CD4-positive, alpha-beta T cell (primary cell): ENCODE results near the gene KLC4. TPM values are rescaled to one million over a fixed set of nuclear protein-coding genes. Genes with fewer than 3 reads are reported as not detected.

Source experiments
- ATAC-seq: fragments of 200-7000 bp; cut with Tn5 transposase; one replicate; pipeline ENCODE4 v1.10.0; 2022; ENCODE audit warnings: mild to moderate bottlenecking; ENCODE audit not compliant: poor library complexity
- CTCF ChIA-PET: fragments of 350-600 bp; sonication (Branson Sonifier 250); formaldehyde crosslinking; loops from one replicate; lab custom pipeline; 2021; ENCODE audit warnings: antibody characterized with exemption, inconsistent platforms; lab: Charles Lee
- POLR2A ChIA-PET: fragments of 350-600 bp; sonication (Branson Sonifier 250); formaldehyde crosslinking; loops from one replicate; lab custom pipeline; 2021; ENCODE audit warnings: antibody characterized with exemption, inconsistent platforms; lab: Charles Lee
- DNase-seq, 14 experiments: peaks; one replicate each; pipeline ENCODE4 v3.0.0-alpha.2; 2013 to 2020; ENCODE audit warnings: mixed read lengths in 2 of 14
- H3K27ac ChIP-seq, 2 donors: one replicate each; pipeline versions ENCODE4 v1.5.1 to v1.7.0; 2013; ENCODE audit warnings: low read length in 2 of 2, low read depth in 1 of 2, mild to moderate bottlenecking in 1 of 2
- H3K27me3 ChIP-seq, 2 experiments: 1 replicate in 1 of 2; 2 replicates in 1 of 2; pipeline versions ENCODE4 v1.6.1 to v1.7.0; 2013; ENCODE audit warnings: low read length in 2 of 2, control low read depth in 1 of 2, mild to moderate bottlenecking in 1 of 2, moderate library complexity in 1 of 2; ENCODE audit not compliant: insufficient read depth in 2 of 2, control insufficient read depth in 1 of 2
- H3K36me3 ChIP-seq: one replicate; pipeline ENCODE4 v1.6.1; 2013; ENCODE audit warnings: low read length, control low read depth; ENCODE audit not compliant: insufficient read depth
- H3K4me1 ChIP-seq: one replicate; pipeline ENCODE4 v1.6.1; 2013; ENCODE audit warnings: low read length, control low read depth; ENCODE audit not compliant: insufficient read depth
- H3K4me3 ChIP-seq: one replicate; pipeline ENCODE4 v1.5.1; 2013; ENCODE audit warnings: mild to moderate bottlenecking, low read length, moderate library complexity
- H3K9me3 ChIP-seq, 2 experiments: 1 replicate in 1 of 2; 2 replicates in 1 of 2; pipeline versions ENCODE4 v1.6.1 to v1.7.0; 2013; ENCODE audit warnings: low read length in 2 of 2, mild to moderate bottlenecking in 2 of 2, control low read depth in 1 of 2, moderate library complexity in 1 of 2; ENCODE audit not compliant: control insufficient read depth in 1 of 2, insufficient read depth in 1 of 2
- H3K27ac Mint-ChIP-seq: one replicate; pipeline ENCODE4 v1.8.0; 2020; ENCODE audit warnings: mixed read lengths
- H3K27me3 Mint-ChIP-seq: one replicate; pipeline ENCODE4 v1.8.0; 2021; ENCODE audit warnings: mixed read lengths
- H3K36me3 Mint-ChIP-seq: one replicate; pipeline ENCODE4 v1.8.0; 2021; ENCODE audit warnings: low read depth, mixed read lengths
- H3K4me1 Mint-ChIP-seq: one replicate; pipeline ENCODE4 v1.8.0; 2021; ENCODE audit warnings: low read depth, mixed read lengths
- H3K4me3 Mint-ChIP-seq: one replicate; pipeline ENCODE4 v1.8.0; 2020; ENCODE audit warnings: mild to moderate bottlenecking, mixed read lengths
- H3K9me3 Mint-ChIP-seq: one replicate; pipeline ENCODE4 v1.8.0; 2020; ENCODE audit warnings: mixed read lengths
- intact Hi-C, 2 experiments: fragments of 100-400 bp; cut with DNase I in 1 of 2; cut with micrococcal nuclease in 1 of 2; formaldehyde crosslinking; loops; one replicate each; pipeline versions ENCODE4 v1.15.1 to v1.9.0; 2023 to 2025; cut with DNase I, micrococcal nuclease
- total RNA-seq, 174 experiments: library from RNA in 2 of 174; stranded (reverse) in 2 of 174; gene quantifications; one replicate each; pipeline ENCODE4 v1.2.3 and lab custom pipeline; 2021 to 2026
- TF ChIP-seq, protein P1 (sequence below): fragments of 200-600 bp; IDR thresholded peaks from one replicate; pipeline ENCODE4 v1.8.0; 2022; ENCODE audit warnings: antibody characterized with exemption, mild to moderate bottlenecking

The KLC4 gene
- total RNA-seq, 2 experiments from 2014 or later, result 39.6 to 40.8 TPM

DNA sequence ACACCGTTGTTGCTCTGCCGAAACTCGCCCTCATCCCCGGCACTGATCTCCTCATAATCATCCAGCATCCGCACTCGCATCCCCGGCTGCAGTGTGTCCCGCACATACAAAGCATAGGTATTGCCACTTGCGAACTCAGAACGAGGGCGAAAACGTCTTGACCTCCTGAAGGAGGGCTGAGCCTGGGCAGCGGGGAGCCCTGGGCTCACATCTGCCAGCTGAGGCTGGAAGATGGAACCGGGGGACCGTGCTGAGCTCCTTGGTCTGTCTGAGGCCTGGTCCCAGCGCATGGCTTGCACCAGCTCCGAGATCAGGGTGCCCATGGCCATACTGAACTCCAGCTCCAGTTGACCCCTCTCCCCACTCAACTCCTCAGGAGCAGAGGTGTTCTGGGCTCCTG, 8.4 kb upstream of the KLC4 start:
- no peaks in the 10 kb centered on the region for H3K9me3 Mint-ChIP-seq
- DNase-seq (no peak), ATAC-seq (no peak)
- no peak overlapping the region for H3K4me3 ChIP-seq
- H3K27me3 ChIP-seq, result no peaks in the 10 kb centered on the region
- TF ChIP-seq, protein P1, sequence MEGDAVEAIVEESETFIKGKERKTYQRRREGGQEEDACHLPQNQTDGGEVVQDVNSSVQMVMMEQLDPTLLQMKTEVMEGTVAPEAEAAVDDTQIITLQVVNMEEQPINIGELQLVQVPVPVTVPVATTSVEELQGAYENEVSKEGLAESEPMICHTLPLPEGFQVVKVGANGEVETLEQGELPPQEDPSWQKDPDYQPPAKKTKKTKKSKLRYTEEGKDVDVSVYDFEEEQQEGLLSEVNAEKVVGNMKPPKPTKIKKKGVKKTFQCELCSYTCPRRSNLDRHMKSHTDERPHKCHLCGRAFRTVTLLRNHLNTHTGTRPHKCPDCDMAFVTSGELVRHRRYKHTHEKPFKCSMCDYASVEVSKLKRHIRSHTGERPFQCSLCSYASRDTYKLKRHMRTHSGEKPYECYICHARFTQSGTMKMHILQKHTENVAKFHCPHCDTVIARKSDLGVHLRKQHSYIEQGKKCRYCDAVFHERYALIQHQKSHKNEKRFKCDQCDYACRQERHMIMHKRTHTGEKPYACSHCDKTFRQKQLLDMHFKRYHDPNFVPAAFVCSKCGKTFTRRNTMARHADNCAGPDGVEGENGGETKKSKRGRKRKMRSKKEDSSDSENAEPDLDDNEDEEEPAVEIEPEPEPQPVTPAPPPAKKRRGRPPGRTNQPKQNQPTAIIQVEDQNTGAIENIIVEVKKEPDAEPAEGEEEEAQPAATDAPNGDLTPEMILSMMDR, result no peak
- H3K27me3 Mint-ChIP-seq, result no peaks in the 10 kb centered on the region
- H3K4me3 Mint-ChIP-seq, result peak overlapping the region; percentile 65
- H3K36me3 Mint-ChIP-seq, result peaks cover 69% of the 10 kb centered on the region
- H3K4me1 ChIP-seq, result peaks cover 36% of the 10 kb centered on the region
- peaks cover 40% of the 10 kb centered on the region for H3K36me3 ChIP-seq
- H3K27ac Mint-ChIP-seq, result peak overlapping the region; percentile 37
- H3K4me1 Mint-ChIP-seq, result peaks cover 44% of the 10 kb centered on the region
- CTCF ChIA-PET, result no interaction called here
- POLR2A ChIA-PET, result interaction anchor here (0.5 to 0.6 kb wide), 3 partner anchors 8 to 28 kb away, joined by 3 read pairs; partner anchors contain the start of genes KLC4 and MRPL2
- intact Hi-C loops, result loop anchor here (5.0 to 10.0 kb wide), 3 partner anchors 74 to 1156 kb away; partner anchors contain the start of genes PEX6 (in 2 of the 2), GTPBP2 (in 1 of the 2) and USP49 (in 1 of the 2)
- H3K9me3 ChIP-seq, result no peaks in the 10 kb centered on the region
- no peak overlapping the region for H3K27ac ChIP-seq

GRCh38 chr6:43052225-43052841, 7.1 kb upstream of the KLC4 start:
- H3K9me3 Mint-ChIP-seq, result no peaks in the 10 kb centered on the region

GRCh38 chr6:43052842-43053544, 6.4 kb upstream of the KLC4 start:
- Histone ChIP-seq H3K36me3 (peaks cover 41% of the 10 kb centered on the region), H3K4me1 (peaks cover 38% of the 10 kb centered on the region), H3K27me3 (no peaks in the 10 kb centered on the region), H3K9me3 (no peaks in the 10 kb centered on the region), H3K4me3 (peak overlapping the region; percentile 93), H3K27ac (peak overlapping the region; percentile 76 to 84)
- H3K4me1 Mint-ChIP-seq, result peaks cover 52% of the 10 kb centered on the region
- peaks cover 60% of the 10 kb centered on the region for H3K36me3 Mint-ChIP-seq
- H3K27ac Mint-ChIP-seq, result peak overlapping the region; percentile 96
- no peaks in the 10 kb centered on the region for H3K27me3 Mint-ChIP-seq
- no peaks in the 10 kb centered on the region for H3K9me3 Mint-ChIP-seq
- POLR2A ChIA-PET, result interaction anchor here (1.0 to 3.2 kb wide), 17 partner anchors 12 to 1266 kb away, joined by 3 to 50 read pairs (median 5); partner anchors contain the start of genes CNPY3, CUL9, KLHDC3 and MEA1
- DNase-seq, result peak in 7 of 14 experiments; percentile 7 to 42 (median 18)
- CTCF ChIA-PET, result interaction anchor here (0.6 to 1.5 kb wide), 5 partner anchors 32 to 152 kb away, joined by 3 to 7 read pairs (median 4); partner anchors contain the start of gene RRP36
- intact Hi-C loops, result loop anchor here (2.0 to 10.0 kb wide), 4 partner anchors 76 to 1158 kb away; partner anchors contain the start of genes PEX6 (in 2 of the 2), CNPY3 (in 1 of the 2), GTPBP2 (in 1 of the 2) and USP49 (in 1 of the 2)
- peak overlapping the region; percentile 98 for H3K4me3 Mint-ChIP-seq
- peak; percentile 14 for ATAC-seq
- TF ChIP-seq, protein P1, result no peak

More at GRCh38 chr6:43052225-43052841, 7.1 kb upstream of the KLC4 start:
- intact Hi-C loops, result loop anchor here (2.0 to 10.0 kb wide), 4 partner anchors 75 to 1158 kb away; partner anchors contain the start of genes PEX6 (in 2 of the 2), CNPY3 (in 1 of the 2), GTPBP2 (in 1 of the 2) and USP49 (in 1 of the 2)
- peak overlapping the region in 1 of 2 donors; percentile 76 for H3K27ac ChIP-seq
- peak overlapping the region; percentile 98 for H3K4me3 Mint-ChIP-seq
- peaks cover 39% of the 10 kb centered on the region for H3K36me3 ChIP-seq
- H3K27me3 ChIP-seq, result no peaks in the 10 kb centered on the region
- ATAC-seq (no peak), DNase-seq (no peak)
- TF ChIP-seq, protein P1, result no peak
- CTCF ChIA-PET, result no interaction called here
- peaks cover 36% of the 10 kb centered on the region for H3K4me1 ChIP-seq
- no peaks in the 10 kb centered on the region for H3K27me3 Mint-ChIP-seq
- H3K27ac Mint-ChIP-seq, result peak overlapping the region; percentile 96
- peaks cover 48% of the 10 kb centered on the region for H3K4me1 Mint-ChIP-seq
- H3K9me3 ChIP-seq, result no peaks in the 10 kb centered on the region
- H3K36me3 Mint-ChIP-seq, result peaks cover 61% of the 10 kb centered on the region
- no peak overlapping the region for H3K4me3 ChIP-seq
- POLR2A ChIA-PET, result interaction anchor here (0.6 to 3.2 kb wide), 3 partner anchors 31 to 312 kb away, joined by 3 to 37 read pairs (median 25); partner anchors contain the start of genes KLHDC3, MEA1 and RRP36
